H1 (cell line): ENCODE results near the gene UBAC1. TPM values are rescaled to one million over a fixed set of nuclear protein-coding genes. Genes with fewer than 3 reads are reported as not detected.

Experiments
- ASH2L ChIP-seq: fragments of 200-600, 300-600 bp; sonication (generic); IDR thresholded peaks from one replicate; pipeline ENCODE4 v1.7.1; 2017; ENCODE audit warnings: low read length
- BCL11A ChIP-seq, 2 experiments: IDR thresholded peaks; one replicate each; pipeline ENCODE4 v1.6.1; 2011; ENCODE audit warnings: low read depth in 2 of 2, low read length in 2 of 2, mild to moderate bottlenecking in 2 of 2
- CBX8 ChIP-seq: fragments of 300-800, 300-1000 bp; sonication (generic); IDR thresholded peaks from 2 replicates; pipeline ENCODE4 v1.7.1; 2016; ENCODE audit warnings: low read depth, low read length, borderline replicate concordance
- JUN ChIP-seq: IDR thresholded peaks from 2 replicates; pipeline ENCODE4 v1.6.1; 2011; ENCODE audit warnings: low read depth, mild to moderate bottlenecking, improper control_type of control experiment, low read length
- KDM1A ChIP-seq: fragments of 200-600, 300-600 bp; sonication (generic); IDR thresholded peaks from 2 replicates; pipeline ENCODE4 v1.7.1; 2016; ENCODE audit warnings: mild to moderate bottlenecking, low read length, borderline replicate concordance
- KDM5A ChIP-seq: fragments of 200-600 bp; IDR thresholded peaks from 2 replicates; pipeline ENCODE4 v1.7.1; 2012; ENCODE audit warnings: mild to moderate bottlenecking, low read length, inconsistent platforms, mixed read lengths
- MAFK ChIP-seq: IDR thresholded peaks from 2 replicates; pipeline ENCODE4 v1.6.1; 2012; ENCODE audit warnings: low read depth, mild to moderate bottlenecking, improper control_type of control experiment, low read length
- POLR2AphosphoS5 ChIP-seq: IDR thresholded peaks from 2 replicates; pipeline ENCODE4 v1.6.1; 2011; ENCODE audit warnings: low read depth, low read length
- SP2 ChIP-seq: IDR thresholded peaks from 2 replicates; pipeline ENCODE4 v1.6.1; 2012; ENCODE audit warnings: mild to moderate bottlenecking, low read length, inconsistent platforms
- SUZ12 ChIP-seq: fragments of 200-600 bp; sonication (generic); IDR thresholded peaks from 2 replicates; pipeline ENCODE4 v1.6.1; 2012; ENCODE audit warnings: mild to moderate bottlenecking, inconsistent platforms, low read length, moderate library complexity, mixed read lengths
- polyA plus RNA-seq, 7 experiments: library from polyadenylated mRNA; depleted of rRNA in 3 of 7; stranded (reverse) in 5 of 7; unstranded in 2 of 7; fragments of >200 nt in 5 of 7; fragments of 200-250 nt in 2 of 7; gene quantifications; 1 replicate in 5 of 7; 2 replicates in 1 of 7; 4 replicates in 1 of 7; pipeline versions ENCODE4 v1.2.1 to v1.2.3, GENCODE V29; 2011 to 2013; ENCODE audit warnings: missing spikeins in 2 of 7, mixed read lengths in 2 of 7
- total RNA-seq: library from RNA; stranded (reverse); fragmentation: NEBNext Ultra II Directional; extraction: Animal tissue kit (Norgen Biotek cat#: 25700); gene quantifications from 2 replicates; pipeline ENCODE4 v1.2.1, GENCODE V29; 2021
- TF ChIP-seq, protein P1 (sequence below): fragments of 300-600 bp; sonication (generic); IDR thresholded peaks from 2 replicates; pipeline ENCODE4 v1.7.1; 2012; ENCODE audit warnings: low read length, moderate library complexity, mild to moderate bottlenecking, inconsistent platforms; ENCODE audit not compliant: insufficient replicate concordance

UBAC1 gene
- total and polyA plus RNA-seq, 2 of the 8 experiments (the other 6 are each of a cell fraction or from before 2014, with no cell fraction given): 59.3 to 85.2 TPM

DNA sequence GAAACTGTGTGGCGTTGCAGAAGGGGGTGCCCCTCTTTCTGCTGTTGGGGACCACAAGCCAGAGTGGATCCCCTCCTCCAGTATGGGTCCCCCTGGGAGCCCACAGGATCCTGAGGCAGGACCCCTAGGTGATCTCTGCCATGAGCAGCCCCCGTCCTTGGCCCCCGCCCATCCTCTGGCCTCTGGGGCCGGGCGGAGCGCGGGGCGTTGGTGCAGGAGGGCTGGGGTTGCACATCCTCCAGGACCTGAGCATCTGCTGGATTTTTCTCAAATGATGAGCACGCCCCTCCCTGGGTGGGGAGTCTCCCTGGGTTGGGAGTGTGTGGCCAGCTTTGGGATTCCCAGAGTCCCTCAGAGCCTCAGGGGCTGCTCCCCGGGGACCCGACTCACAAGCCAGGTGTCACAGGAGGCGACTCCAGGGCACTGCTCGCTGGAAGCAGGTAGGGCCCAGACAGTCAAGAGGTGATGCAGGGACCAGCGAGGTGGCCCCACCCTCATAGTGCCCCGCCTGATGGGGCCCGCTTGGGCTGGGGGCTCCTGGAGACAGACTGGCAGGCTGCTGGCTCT, 26.7 kb upstream of the UBAC1 start (continued):
- TF ChIP-seq, protein P1, sequence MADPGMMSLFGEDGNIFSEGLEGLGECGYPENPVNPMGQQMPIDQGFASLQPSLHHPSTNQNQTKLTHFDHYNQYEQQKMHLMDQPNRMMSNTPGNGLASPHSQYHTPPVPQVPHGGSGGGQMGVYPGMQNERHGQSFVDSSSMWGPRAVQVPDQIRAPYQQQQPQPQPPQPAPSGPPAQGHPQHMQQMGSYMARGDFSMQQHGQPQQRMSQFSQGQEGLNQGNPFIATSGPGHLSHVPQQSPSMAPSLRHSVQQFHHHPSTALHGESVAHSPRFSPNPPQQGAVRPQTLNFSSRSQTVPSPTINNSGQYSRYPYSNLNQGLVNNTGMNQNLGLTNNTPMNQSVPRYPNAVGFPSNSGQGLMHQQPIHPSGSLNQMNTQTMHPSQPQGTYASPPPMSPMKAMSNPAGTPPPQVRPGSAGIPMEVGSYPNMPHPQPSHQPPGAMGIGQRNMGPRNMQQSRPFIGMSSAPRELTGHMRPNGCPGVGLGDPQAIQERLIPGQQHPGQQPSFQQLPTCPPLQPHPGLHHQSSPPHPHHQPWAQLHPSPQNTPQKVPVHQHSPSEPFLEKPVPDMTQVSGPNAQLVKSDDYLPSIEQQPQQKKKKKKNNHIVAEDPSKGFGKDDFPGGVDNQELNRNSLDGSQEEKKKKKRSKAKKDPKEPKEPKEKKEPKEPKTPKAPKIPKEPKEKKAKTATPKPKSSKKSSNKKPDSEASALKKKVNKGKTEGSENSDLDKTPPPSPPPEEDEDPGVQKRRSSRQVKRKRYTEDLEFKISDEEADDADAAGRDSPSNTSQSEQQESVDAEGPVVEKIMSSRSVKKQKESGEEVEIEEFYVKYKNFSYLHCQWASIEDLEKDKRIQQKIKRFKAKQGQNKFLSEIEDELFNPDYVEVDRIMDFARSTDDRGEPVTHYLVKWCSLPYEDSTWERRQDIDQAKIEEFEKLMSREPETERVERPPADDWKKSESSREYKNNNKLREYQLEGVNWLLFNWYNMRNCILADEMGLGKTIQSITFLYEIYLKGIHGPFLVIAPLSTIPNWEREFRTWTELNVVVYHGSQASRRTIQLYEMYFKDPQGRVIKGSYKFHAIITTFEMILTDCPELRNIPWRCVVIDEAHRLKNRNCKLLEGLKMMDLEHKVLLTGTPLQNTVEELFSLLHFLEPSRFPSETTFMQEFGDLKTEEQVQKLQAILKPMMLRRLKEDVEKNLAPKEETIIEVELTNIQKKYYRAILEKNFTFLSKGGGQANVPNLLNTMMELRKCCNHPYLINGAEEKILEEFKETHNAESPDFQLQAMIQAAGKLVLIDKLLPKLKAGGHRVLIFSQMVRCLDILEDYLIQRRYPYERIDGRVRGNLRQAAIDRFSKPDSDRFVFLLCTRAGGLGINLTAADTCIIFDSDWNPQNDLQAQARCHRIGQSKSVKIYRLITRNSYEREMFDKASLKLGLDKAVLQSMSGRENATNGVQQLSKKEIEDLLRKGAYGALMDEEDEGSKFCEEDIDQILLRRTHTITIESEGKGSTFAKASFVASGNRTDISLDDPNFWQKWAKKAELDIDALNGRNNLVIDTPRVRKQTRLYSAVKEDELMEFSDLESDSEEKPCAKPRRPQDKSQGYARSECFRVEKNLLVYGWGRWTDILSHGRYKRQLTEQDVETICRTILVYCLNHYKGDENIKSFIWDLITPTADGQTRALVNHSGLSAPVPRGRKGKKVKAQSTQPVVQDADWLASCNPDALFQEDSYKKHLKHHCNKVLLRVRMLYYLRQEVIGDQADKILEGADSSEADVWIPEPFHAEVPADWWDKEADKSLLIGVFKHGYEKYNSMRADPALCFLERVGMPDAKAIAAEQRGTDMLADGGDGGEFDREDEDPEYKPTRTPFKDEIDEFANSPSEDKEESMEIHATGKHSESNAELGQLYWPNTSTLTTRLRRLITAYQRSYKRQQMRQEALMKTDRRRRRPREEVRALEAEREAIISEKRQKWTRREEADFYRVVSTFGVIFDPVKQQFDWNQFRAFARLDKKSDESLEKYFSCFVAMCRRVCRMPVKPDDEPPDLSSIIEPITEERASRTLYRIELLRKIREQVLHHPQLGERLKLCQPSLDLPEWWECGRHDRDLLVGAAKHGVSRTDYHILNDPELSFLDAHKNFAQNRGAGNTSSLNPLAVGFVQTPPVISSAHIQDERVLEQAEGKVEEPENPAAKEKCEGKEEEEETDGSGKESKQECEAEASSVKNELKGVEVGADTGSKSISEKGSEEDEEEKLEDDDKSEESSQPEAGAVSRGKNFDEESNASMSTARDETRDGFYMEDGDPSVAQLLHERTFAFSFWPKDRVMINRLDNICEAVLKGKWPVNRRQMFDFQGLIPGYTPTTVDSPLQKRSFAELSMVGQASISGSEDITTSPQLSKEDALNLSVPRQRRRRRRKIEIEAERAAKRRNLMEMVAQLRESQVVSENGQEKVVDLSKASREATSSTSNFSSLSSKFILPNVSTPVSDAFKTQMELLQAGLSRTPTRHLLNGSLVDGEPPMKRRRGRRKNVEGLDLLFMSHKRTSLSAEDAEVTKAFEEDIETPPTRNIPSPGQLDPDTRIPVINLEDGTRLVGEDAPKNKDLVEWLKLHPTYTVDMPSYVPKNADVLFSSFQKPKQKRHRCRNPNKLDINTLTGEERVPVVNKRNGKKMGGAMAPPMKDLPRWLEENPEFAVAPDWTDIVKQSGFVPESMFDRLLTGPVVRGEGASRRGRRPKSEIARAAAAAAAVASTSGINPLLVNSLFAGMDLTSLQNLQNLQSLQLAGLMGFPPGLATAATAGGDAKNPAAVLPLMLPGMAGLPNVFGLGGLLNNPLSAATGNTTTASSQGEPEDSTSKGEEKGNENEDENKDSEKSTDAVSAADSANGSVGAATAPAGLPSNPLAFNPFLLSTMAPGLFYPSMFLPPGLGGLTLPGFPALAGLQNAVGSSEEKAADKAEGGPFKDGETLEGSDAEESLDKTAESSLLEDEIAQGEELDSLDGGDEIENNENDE: no peak
- TF ChIP-seq BCL11A (IDR thresholded peaks at IDR 0.05; ENCODE audit: low read depth in 2 of 2, low read length in 2 of 2) (no peak), SP2 (no peak), CBX8 (no peak), KDM1A (no peak), ASH2L (no peak), MAFK (no peak), KDM5A (no peak), JUN (no peak), POLR2AphosphoS5 (no peak), SUZ12 (no peak)
